GM18526 (cell line): ENCODE data around the gene IPO5.

Source experiments
- POLR2A ChIP-seq: IDR thresholded peaks from 3 replicates; pipeline ENCODE4 v1.6.1; 2011; ENCODE audit not compliant: insufficient read length; ENCODE audit errors: extremely low read depth

The IPO5 gene

GRCh38 chr13:97945342-97945741 is 8.1 kb upstream of the IPO5 start:
- no peak for TF ChIP-seq POLR2A

GRCh38 chr13:97945792-97946419 is 7.6 kb upstream of the IPO5 start:
- no peak for TF ChIP-seq POLR2A

GRCh38 chr13:97946951-97947588 is 6.4 kb upstream of the IPO5 start:
- no peak for TF ChIP-seq POLR2A

- no peak for TF ChIP-seq POLR2A
Measured at GRCh38 chr13:97948041-97948440, 5.4 kb upstream of the IPO5 start.

- TF ChIP-seq POLR2A = no peak
Measured at GRCh38 chr13:97951376-97951775, 2.1 kb upstream of the IPO5 start.

GRCh38 chr13:97961340-97961739 is 7.9 kb downstream of the IPO5 start:
- TF ChIP-seq POLR2A = no peak

- TF ChIP-seq POLR2A = no peak
Measured at GRCh38 chr13:97962887-97963286, 9.4 kb downstream of the IPO5 start.

GRCh38 chr13:97967226-97967625 is 13.8 kb downstream of the IPO5 start:
- no peak for TF ChIP-seq POLR2A

GRCh38 chr13:97967948-97968347 is 14.5 kb downstream of the IPO5 start:
- TF ChIP-seq POLR2A = no peak

- no peak for TF ChIP-seq POLR2A
Measured at GRCh38 chr13:97971519-97971918, 18.0 kb downstream of the IPO5 start.

GRCh38 chr13:97974773-97975172 is 21.3 kb downstream of the IPO5 start:
- TF ChIP-seq POLR2A = no peak

GRCh38 chr13:97975280-97975847 is 21.9 kb downstream of the IPO5 start:
- TF ChIP-seq POLR2A = no peak

- TF ChIP-seq POLR2A = peak; percentile 78
Measured at GRCh38 chr13:97975848-97976609, 22.6 kb downstream of the IPO5 start.

- TF ChIP-seq POLR2A = no peak
Measured at GRCh38 chr13:97976610-97977521, 23.4 kb downstream of the IPO5 start.

GRCh38 chr13:97977982-97978381 is 24.5 kb downstream of the IPO5 start:
- no peak for TF ChIP-seq POLR2A
